Measurements from ENCODE around the gene LRRC8D.

Gene LRRC8D

GRCh38 chr1:89881415-89882058 lies 60.7 kb downstream of the LRRC8D start:
- no peak overlapping the region for H3K4me3 ChIP-seq (ENCODE audit: low read depth, low read length)
- peak; percentile 22 for DNase-seq (ENCODE audit: low read depth)
- TF ChIP-seq CTCF (IDR thresholded peaks at IDR 0.05; ENCODE audit: low read depth, low read length): no peak
- no peak for TF ChIP-seq MYC (IDR thresholded peaks at IDR 0.05; ENCODE audit: low read depth, low read length)
- TF ChIP-seq POLR2A (IDR thresholded peaks at IDR 0.05; ENCODE audit: extremely low read depth, insufficient read length): no peak
- TF ChIP-seq, protein P1, sequence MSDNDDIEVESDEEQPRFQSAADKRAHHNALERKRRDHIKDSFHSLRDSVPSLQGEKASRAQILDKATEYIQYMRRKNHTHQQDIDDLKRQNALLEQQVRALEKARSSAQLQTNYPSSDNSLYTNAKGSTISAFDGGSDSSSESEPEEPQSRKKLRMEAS (IDR thresholded peaks at IDR 0.05; ENCODE audit: low read depth, low read length): no peak

GRCh38 chr1:89882348-89883029 lies 61.7 kb downstream of the LRRC8D start:
- DNase-seq (ENCODE audit: low read depth): no peak
- TF ChIP-seq POLR2A (IDR thresholded peaks at IDR 0.05; ENCODE audit: extremely low read depth, insufficient read length): no peak
- TF ChIP-seq CTCF (IDR thresholded peaks at IDR 0.05; ENCODE audit: low read depth, low read length): no peak
- no peak overlapping the region for H3K4me3 ChIP-seq (ENCODE audit: low read depth, low read length)

- H3K4me3 ChIP-seq (ENCODE audit: low read depth, low read length): no peak overlapping the region
- TF ChIP-seq CTCF (IDR thresholded peaks at IDR 0.05; ENCODE audit: low read depth, low read length) (no peak), MYC (IDR thresholded peaks at IDR 0.05; ENCODE audit: low read depth, low read length) (no peak), POLR2A (IDR thresholded peaks at IDR 0.05; ENCODE audit: extremely low read depth, insufficient read length) (no peak)
- TF ChIP-seq, protein P1 (IDR thresholded peaks at IDR 0.05; ENCODE audit: low read depth, low read length): no peak
- no peak for DNase-seq (ENCODE audit: low read depth)
These were observed 62.2 kb downstream of the LRRC8D start for GRCh38 chr1:89883030-89883379.

DNA sequence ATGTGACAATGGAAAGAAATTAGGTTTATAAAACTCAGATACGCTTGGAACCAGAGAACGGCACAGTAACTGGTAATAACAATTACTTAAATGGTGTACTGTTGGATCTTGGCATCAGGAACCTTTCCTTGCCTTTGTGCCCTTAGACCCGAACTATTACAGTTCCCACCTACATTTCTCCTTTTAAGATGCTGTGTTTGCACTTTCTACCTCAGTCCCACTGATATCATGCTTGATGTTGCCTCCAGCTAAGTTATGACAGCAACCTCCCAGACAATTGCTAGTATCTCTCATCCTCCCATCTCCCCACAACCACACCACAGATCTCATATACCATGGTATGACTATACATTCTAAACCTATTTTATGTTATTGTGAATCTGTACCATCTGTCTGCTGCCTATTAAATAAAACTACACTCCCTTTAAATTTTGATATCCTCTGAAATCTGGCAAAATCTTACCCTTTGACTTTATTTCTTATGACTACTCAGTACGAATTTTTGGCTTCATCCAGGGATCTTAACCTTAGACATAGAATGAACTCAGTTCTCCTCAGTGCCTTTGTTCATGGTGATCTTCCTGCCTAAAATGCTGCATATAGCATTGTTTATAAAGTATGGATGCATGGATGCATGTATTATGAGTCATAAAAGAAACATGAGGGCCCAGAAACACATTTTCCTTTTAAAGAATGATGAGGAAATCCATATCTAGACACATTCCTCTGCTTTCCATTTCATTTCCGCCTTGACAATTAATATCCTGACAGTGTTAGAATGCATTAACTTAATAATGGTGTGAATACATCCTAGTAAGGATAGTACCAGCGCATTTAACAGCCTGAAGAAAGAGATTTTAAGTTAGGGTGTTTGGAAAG lies 64.1 kb downstream of the LRRC8D start:
- no peak overlapping the region for H3K4me3 ChIP-seq (ENCODE audit: low read depth, low read length)
- TF ChIP-seq, protein P1 (IDR thresholded peaks at IDR 0.05; ENCODE audit: low read depth, low read length): no peak
- TF ChIP-seq POLR2A (IDR thresholded peaks at IDR 0.05; ENCODE audit: extremely low read depth, insufficient read length) (no peak), CTCF (IDR thresholded peaks at IDR 0.05; ENCODE audit: low read depth, low read length) (no peak), MYC (IDR thresholded peaks at IDR 0.05; ENCODE audit: low read depth, low read length) (no peak)
- no peak for DNase-seq (ENCODE audit: low read depth)

DNA sequence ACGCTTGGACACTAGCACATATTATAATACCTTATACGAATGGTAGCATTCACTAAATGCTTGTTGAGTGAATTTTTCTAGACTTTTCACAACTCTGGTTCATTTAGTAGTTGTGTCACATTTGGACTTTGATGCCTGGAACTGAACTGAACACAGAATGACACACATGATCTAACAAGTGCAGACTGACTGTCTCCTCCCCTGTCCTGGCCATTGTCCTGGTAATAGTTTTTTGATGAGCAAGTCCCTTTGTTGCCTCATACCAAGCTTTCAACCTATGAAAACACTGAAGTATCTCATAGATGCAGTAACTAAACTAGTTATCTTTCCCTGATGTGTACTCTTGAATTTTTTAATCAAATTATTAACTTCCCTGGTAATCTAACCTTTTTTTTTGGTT lies 66.4 kb downstream of the LRRC8D start:
- DNase-seq (ENCODE audit: low read depth): no peak
- no peak overlapping the region for H3K4me3 ChIP-seq (ENCODE audit: low read depth, low read length)
- TF ChIP-seq MYC (IDR thresholded peaks at IDR 0.05; ENCODE audit: low read depth, low read length): no peak
- TF ChIP-seq, protein P1 (IDR thresholded peaks at IDR 0.05; ENCODE audit: low read depth, low read length): no peak
- no peak for TF ChIP-seq POLR2A (IDR thresholded peaks at IDR 0.05; ENCODE audit: extremely low read depth, insufficient read length)

GRCh38 chr1:89887713-89888112 lies 66.9 kb downstream of the LRRC8D start:
- no peak for DNase-seq (ENCODE audit: low read depth)
- TF ChIP-seq CTCF (IDR thresholded peaks at IDR 0.05; ENCODE audit: low read depth, low read length) (no peak), MYC (IDR thresholded peaks at IDR 0.05; ENCODE audit: low read depth, low read length) (no peak), POLR2A (IDR thresholded peaks at IDR 0.05; ENCODE audit: extremely low read depth, insufficient read length) (no peak)
- TF ChIP-seq, protein P1 (IDR thresholded peaks at IDR 0.05; ENCODE audit: low read depth, low read length): no peak
- no peak overlapping the region for H3K4me3 ChIP-seq (ENCODE audit: low read depth, low read length)
